H9 (cell line): Measurements from ENCODE around the gene NRXN3. TPM values are rescaled to one million over a fixed set of nuclear protein-coding genes. Genes with fewer than 3 reads are reported as not detected.

ENCODE experiments used
- DNase-seq: peaks from one replicate; pipeline ENCODE4 v3.0.0-alpha.2; 2017
- H2AFZ ChIP-seq: one replicate; pipeline ENCODE4 v1.6.1; 2013; ENCODE audit warnings: mild to moderate bottlenecking, low read length, control low read depth, moderate library complexity
- H2AK5ac ChIP-seq: 2 replicates; pipeline ENCODE4 v1.6.1; 2013; ENCODE audit warnings: low read length, control low read depth, mixed read lengths; ENCODE audit not compliant: insufficient read length
- H2BK120ac ChIP-seq: one replicate; pipeline ENCODE4 v1.6.1; 2013; ENCODE audit warnings: low read depth, mild to moderate bottlenecking, low read length, control low read depth, inconsistent platforms; ENCODE audit not compliant: poor library complexity, severe bottlenecking
- H2BK12ac ChIP-seq: 2 replicates; pipeline ENCODE4 v1.6.1; 2013; ENCODE audit warnings: low read length, control low read depth, mixed read lengths, low read depth; ENCODE audit not compliant: insufficient read length
- H2BK15ac ChIP-seq: 2 replicates; pipeline ENCODE4 v1.6.1; 2013; ENCODE audit warnings: low read depth, low read length, control low read depth
- H2BK20ac ChIP-seq: one replicate; pipeline ENCODE4 v1.6.1; 2013; ENCODE audit warnings: low read depth, mild to moderate bottlenecking, low read length, control low read depth, inconsistent platforms; ENCODE audit not compliant: poor library complexity, severe bottlenecking
- H2BK5ac ChIP-seq: 2 replicates; pipeline ENCODE4 v1.6.1; 2013; ENCODE audit warnings: low read length, control low read depth, mixed read lengths; ENCODE audit not compliant: insufficient read length
- H3K14ac ChIP-seq: 2 replicates; pipeline ENCODE4 v1.6.1; 2013; ENCODE audit warnings: low read length, control low read depth; ENCODE audit not compliant: insufficient read depth
- H3K18ac ChIP-seq: 2 replicates; pipeline ENCODE4 v1.6.1; 2013; ENCODE audit warnings: low read depth, mild to moderate bottlenecking, mixed read lengths, low read length, control low read depth; ENCODE audit not compliant: insufficient read length
- H3K23ac ChIP-seq: 2 replicates; pipeline ENCODE4 v1.6.1; 2013; ENCODE audit warnings: low read length, control low read depth, mixed read lengths, low read depth; ENCODE audit not compliant: insufficient read length
- H3K23me2 ChIP-seq: 2 replicates; pipeline ENCODE4 v1.6.1; 2013; ENCODE audit warnings: low read depth, mild to moderate bottlenecking, mixed read lengths, low read length, control low read depth; ENCODE audit not compliant: insufficient read length, poor library complexity, severe bottlenecking
- H3K27ac ChIP-seq: 2 replicates; pipeline ENCODE4 v1.5.1; 2013; ENCODE audit warnings: low read length, control low read depth, mixed read lengths, low read depth; ENCODE audit not compliant: insufficient read length
- H3K27me3 ChIP-seq: 2 replicates; pipeline ENCODE4 v1.6.1; 2013; ENCODE audit warnings: low read length, control low read depth, inconsistent platforms; ENCODE audit not compliant: insufficient read depth
- H3K4ac ChIP-seq: 2 replicates; pipeline ENCODE4 v1.6.1; 2013; ENCODE audit warnings: low read depth, mild to moderate bottlenecking, control low read depth, inconsistent platforms, low read length, moderate library complexity
- H3K4me1 ChIP-seq: 2 replicates; pipeline ENCODE4 v1.6.1; 2013; ENCODE audit warnings: low read length, control low read depth, inconsistent platforms; ENCODE audit not compliant: insufficient read depth
- H3K4me2 ChIP-seq: 2 replicates; pipeline ENCODE4 v1.6.1; 2013; ENCODE audit warnings: low read length, control low read depth, mixed read lengths; ENCODE audit not compliant: insufficient read length, insufficient read depth
- H3K56ac ChIP-seq: 2 replicates; pipeline ENCODE4 v1.6.1; 2013; ENCODE audit warnings: low read depth, mild to moderate bottlenecking, mixed read lengths, low read length, control low read depth; ENCODE audit not compliant: insufficient read length
- H3K79me1 ChIP-seq: 2 replicates; pipeline ENCODE4 v1.6.1; 2013; ENCODE audit warnings: low read depth, mild to moderate bottlenecking, moderate library complexity, low read length, control low read depth, inconsistent platforms; ENCODE audit not compliant: insufficient read depth, poor library complexity, severe bottlenecking
- H3K79me2 ChIP-seq: 2 replicates; pipeline ENCODE4 v1.6.1; 2013; ENCODE audit warnings: low read length, control low read depth, inconsistent platforms; ENCODE audit not compliant: insufficient read depth
- H3K9ac ChIP-seq: 2 replicates; pipeline ENCODE4 v1.6.1; 2013; ENCODE audit warnings: low read length, control low read depth, mixed read lengths; ENCODE audit not compliant: insufficient read length; ENCODE audit errors: extremely low read depth
- H3K9me3 ChIP-seq: one replicate; pipeline ENCODE4 v1.6.1; 2013; ENCODE audit warnings: low read depth, low read length, inconsistent platforms; ENCODE audit not compliant: control insufficient read depth
- H3T11ph ChIP-seq: one replicate; pipeline ENCODE4 v1.6.1; 2013; ENCODE audit warnings: mild to moderate bottlenecking, low read length, control low read depth, inconsistent platforms
- H4K20me1 ChIP-seq: one replicate; pipeline ENCODE4 v1.6.1; 2013; ENCODE audit not compliant: control insufficient read depth, insufficient read length, insufficient read depth
- H4K5ac ChIP-seq: 2 replicates; pipeline ENCODE4 v1.6.1; 2013; ENCODE audit warnings: low read depth, mild to moderate bottlenecking, mixed read lengths, low read length, control low read depth; ENCODE audit not compliant: insufficient read length
- H4K8ac ChIP-seq: replicated peaks from 2 replicates; pipeline ENCODE4 v1.6.1; 2013; ENCODE audit warnings: low read length, control low read depth, mixed read lengths, low read depth; ENCODE audit not compliant: insufficient read length
- H4K91ac ChIP-seq: 2 replicates; pipeline ENCODE4 v1.6.1; 2013; ENCODE audit warnings: low read depth, mild to moderate bottlenecking, moderate library complexity, mixed read lengths, low read length, control low read depth; ENCODE audit not compliant: insufficient read length
- H3K27ac Mint-ChIP-seq, 3 experiments: 2 replicates in 2 of 3; 3 replicates in 1 of 3; pipeline ENCODE4 v1.8.0; 2020 to 2021; ENCODE audit warnings: mixed read lengths in 3 of 3, mild to moderate bottlenecking in 1 of 3, moderate library complexity in 1 of 3
- H3K27me3 Mint-ChIP-seq: 2 replicates; pipeline ENCODE4 v1.8.0; 2021; ENCODE audit warnings: low read depth, mild to moderate bottlenecking, moderate library complexity, mixed read lengths
- H3K36me3 Mint-ChIP-seq, 3 experiments: 2 replicates in 2 of 3; 3 replicates in 1 of 3; pipeline ENCODE4 v1.8.0; 2020 to 2021; ENCODE audit warnings: low read depth in 3 of 3, mixed read lengths in 3 of 3; ENCODE audit not compliant: insufficient read depth in 1 of 3
- H3K4me1 Mint-ChIP-seq, 2 experiments: 2 replicates each; pipeline ENCODE4 v1.8.0; 2020; ENCODE audit warnings: mixed read lengths in 2 of 2
- H3K4me3 Mint-ChIP-seq, 2 experiments: 2 replicates in 1 of 2; 3 replicates in 1 of 2; pipeline ENCODE4 v1.8.0; 2020 to 2021; ENCODE audit warnings: mild to moderate bottlenecking in 2 of 2, mixed read lengths in 2 of 2, moderate library complexity in 1 of 2
- H3K9me3 Mint-ChIP-seq, 2 experiments: 2 replicates in 1 of 2; 3 replicates in 1 of 2; pipeline ENCODE4 v1.8.0; 2020; ENCODE audit warnings: mild to moderate bottlenecking in 2 of 2, mixed read lengths in 2 of 2, moderate library complexity in 1 of 2
- WGBS: extraction: QIAGEN DNeasy Blood & Tissue Kit; methylation state at CpG from one replicate; pipeline ENCODE4 v1.1.7; 2013; ENCODE audit warnings: missing lambda C conversion rate, low lambda C conversion rate, mixed read lengths; ENCODE audit not compliant: insufficient read length; ENCODE audit errors: extremely low coverage; 5-methylcytosine and 5-hydroxymethylcytosine counted together
- total RNA-seq: library from RNA; stranded (reverse); gene quantifications from 2 replicates; pipeline ENCODE4 v1.2.1, GENCODE V29; 2021
- TF ChIP-seq, protein P1 (sequence below): fragments of 200-600 bp; sonication (generic); conservative IDR thresholded peaks from 3 replicates; pipeline ENCODE4 v1.8.0; 2021; ENCODE audit warnings: antibody characterized with exemption, mild to moderate bottlenecking

NRXN3 gene
- total RNA-seq, 1 experiment from 2014 or later = 1.8 TPM

DNA sequence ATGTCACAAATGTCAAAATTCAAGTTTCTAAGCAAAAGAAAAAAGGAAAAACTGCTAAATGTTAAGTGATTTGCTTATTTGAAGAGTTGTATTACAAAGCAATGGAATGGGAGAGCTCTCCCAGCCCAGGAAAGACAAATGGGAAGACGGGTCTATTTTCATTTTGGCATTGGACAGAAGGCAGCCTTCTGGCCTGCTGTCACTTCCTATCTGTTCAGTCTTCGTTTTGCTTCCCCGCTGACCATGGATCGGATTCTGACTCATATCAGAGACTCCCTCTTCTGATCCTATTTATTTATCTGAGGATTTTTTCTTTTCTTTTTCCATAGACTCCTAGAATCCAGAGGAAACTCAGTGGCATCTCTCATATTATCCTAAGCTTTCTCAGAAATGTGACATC lies 1406.3 kb downstream of the NRXN3 start:
- Mint-ChIP-seq H3K9me3 (no peaks in the 10 kb centered on the region), H3K4me1 (peaks cover 31 to 35% of the 10 kb centered on the region in 2 experiments), H3K27ac (no peak overlapping the region), H3K36me3 (no peaks in the 10 kb centered on the region), H3K27me3 (no peaks in the 10 kb centered on the region; the same call in 1 of the 2 replicates), H3K4me3 (no peak overlapping the region)
- H2AFZ ChIP-seq = no peak overlapping the region
- no peak overlapping the region for H3K27ac ChIP-seq
- H4K8ac ChIP-seq = no peak overlapping the region
- H3K4me2 ChIP-seq = no peak overlapping the region
- H2BK15ac ChIP-seq = no peak overlapping the region
- no peak overlapping the region for H3T11ph ChIP-seq
- H3K79me1 ChIP-seq = no peaks in the 10 kb centered on the region
- no peaks in the 10 kb centered on the region for H3K23me2 ChIP-seq
- no peak overlapping the region for H2AK5ac ChIP-seq
- no peak overlapping the region for H2BK20ac ChIP-seq
- DNase-seq = no peak
- no peak overlapping the region for H3K9ac ChIP-seq
- no peak overlapping the region for H2BK120ac ChIP-seq
- H3K56ac ChIP-seq = no peak overlapping the region
- no peak overlapping the region for H3K18ac ChIP-seq
- H3K4me1 ChIP-seq = no peaks in the 10 kb centered on the region
- no peaks in the 10 kb centered on the region for H3K27me3 ChIP-seq
- no peaks in the 10 kb centered on the region for H3K9me3 ChIP-seq
- no peaks in the 10 kb centered on the region for H3K79me2 ChIP-seq
- no peak overlapping the region for H2BK12ac ChIP-seq
- no peak overlapping the region for H4K5ac ChIP-seq
- H4K91ac ChIP-seq = no peak overlapping the region
- no peak overlapping the region for H3K4ac ChIP-seq
- no peaks in the 10 kb centered on the region for H4K20me1 ChIP-seq
- no peak overlapping the region for H2BK5ac ChIP-seq
- WGBS = no CpG with 5 or more reads among the region's 4 CpGs
- no peak overlapping the region for H3K14ac ChIP-seq
- H3K23ac ChIP-seq = no peak overlapping the region
- TF ChIP-seq, protein P1, sequence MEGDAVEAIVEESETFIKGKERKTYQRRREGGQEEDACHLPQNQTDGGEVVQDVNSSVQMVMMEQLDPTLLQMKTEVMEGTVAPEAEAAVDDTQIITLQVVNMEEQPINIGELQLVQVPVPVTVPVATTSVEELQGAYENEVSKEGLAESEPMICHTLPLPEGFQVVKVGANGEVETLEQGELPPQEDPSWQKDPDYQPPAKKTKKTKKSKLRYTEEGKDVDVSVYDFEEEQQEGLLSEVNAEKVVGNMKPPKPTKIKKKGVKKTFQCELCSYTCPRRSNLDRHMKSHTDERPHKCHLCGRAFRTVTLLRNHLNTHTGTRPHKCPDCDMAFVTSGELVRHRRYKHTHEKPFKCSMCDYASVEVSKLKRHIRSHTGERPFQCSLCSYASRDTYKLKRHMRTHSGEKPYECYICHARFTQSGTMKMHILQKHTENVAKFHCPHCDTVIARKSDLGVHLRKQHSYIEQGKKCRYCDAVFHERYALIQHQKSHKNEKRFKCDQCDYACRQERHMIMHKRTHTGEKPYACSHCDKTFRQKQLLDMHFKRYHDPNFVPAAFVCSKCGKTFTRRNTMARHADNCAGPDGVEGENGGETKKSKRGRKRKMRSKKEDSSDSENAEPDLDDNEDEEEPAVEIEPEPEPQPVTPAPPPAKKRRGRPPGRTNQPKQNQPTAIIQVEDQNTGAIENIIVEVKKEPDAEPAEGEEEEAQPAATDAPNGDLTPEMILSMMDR = no peak
